GM04504 (cell line): ENCODE measurements around the gene CUL7.
A peak's percentile ranks its signal among the peaks of the same experiment; 100 is the strongest.

ENCODE experiments used
- DNase-seq: peaks from one replicate; pipeline ENCODE4 v3.0.0-alpha.2; 2012; ENCODE audit warnings: low read depth

The CUL7 gene

DNA sequence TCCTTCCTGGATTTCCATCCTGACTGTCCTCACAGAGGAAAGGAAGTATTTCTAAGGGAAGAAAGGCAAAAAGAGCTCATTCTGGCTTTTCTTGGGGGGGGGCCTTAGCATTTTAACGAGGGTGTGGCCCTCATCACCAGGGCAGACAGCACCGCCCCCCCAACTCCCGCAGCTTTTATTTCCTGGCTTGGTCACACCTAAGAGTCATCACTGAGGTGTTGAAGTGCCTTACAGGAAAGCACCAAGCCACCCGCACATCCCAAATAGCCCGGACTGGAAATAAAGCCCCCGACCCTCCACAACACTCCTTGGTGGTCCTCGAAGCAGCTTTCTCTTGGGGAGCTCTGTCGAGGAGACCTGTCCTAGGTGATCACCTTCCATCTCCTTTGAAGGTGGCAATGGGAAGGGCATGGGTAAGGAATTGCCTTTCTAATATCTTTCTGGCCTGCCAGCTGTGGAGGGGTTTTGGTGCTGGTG lies 23.7 kb upstream of the CUL7 start:
- no peak for DNase-seq

DNA sequence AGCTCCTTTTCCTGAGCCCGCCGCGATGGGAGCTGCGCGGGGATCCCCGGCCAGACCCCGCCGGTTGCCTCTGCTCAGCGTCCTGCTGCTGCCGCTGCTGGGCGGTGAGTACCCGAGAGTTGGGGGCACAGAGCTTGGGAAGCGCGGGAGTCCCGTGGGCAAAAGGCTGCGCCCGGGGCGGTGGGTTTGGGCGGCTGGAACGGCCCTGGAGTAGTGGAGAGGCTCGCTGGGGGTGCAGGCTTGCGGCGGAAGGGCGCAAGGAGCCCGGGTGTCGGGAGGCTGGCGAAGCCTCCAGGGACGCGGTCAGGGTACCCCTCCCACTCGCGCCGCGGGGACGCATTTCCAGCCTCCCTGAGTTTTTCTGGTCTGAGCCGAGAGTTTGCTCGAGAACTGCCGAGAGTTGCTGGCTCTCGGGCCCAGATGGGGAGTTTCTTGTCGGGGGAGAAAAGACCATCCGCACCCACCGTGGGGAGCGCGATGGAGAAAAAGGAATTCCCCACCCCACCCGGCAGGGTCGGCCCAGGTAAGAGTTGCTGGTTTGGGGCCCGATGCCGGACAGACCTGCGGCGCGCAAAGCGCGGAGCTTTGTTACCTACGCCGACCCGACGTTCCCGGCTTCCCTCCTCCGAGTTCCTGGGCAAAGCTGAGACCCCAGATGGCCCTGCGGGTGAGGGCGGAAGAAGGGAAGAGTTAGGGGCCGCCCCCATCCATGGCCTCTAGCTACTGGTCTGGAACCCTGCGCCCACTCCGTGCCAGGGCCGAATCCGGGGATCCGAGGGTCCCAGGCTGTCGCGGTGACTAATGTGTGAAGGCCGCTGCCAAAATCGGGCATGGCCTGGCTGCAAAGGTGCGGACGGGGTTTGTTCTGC lies 23.0 kb upstream of the CUL7 start:
- no peak for DNase-seq

DNA sequence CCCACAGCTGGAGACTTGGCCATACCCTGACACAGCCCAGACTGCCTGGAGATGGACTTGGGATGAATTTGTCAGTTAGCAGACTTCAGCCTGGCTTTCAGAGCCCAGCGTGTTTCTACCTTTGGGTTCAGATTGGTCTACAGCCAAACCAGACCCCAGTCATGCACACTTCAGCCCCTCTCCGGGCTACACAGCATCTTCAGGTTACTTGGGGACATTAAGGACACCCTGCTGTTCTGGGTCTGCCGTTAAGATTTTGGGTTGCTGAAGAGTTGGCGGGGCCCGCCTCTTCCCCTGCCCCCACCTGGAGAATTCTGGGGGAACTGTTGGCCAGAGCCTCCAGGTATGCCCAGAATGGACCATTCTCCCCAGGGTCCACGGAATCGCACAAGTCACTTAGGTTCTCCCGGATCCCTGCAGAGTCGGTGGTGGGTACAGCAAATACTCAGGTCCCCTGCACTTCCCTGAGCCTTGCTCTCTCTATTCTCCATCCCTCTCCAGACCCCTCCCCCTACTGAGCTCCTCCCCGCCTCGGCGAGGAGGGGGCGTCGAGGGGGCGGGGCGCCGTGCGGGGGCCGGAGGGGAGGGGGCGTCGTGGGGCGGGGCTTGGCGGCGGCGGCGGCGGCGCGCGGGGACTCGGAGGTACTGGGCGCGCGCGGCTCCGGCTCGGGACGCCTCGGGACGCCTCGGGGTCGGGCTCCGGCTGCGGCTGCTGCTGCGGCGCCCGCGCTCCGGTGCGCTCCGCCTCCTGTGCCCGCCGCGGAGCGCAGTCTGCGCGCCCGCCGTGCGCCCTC lies 22.2 kb upstream of the CUL7 start, which contains the start of gene PTK7:
TSS of gene PTK7 (plus strand) at position 645 of the 794 bp plus-strand sequence. CDS start 175 bp downstream, outside the sequence.
- DNase-seq = no peak

DNA sequence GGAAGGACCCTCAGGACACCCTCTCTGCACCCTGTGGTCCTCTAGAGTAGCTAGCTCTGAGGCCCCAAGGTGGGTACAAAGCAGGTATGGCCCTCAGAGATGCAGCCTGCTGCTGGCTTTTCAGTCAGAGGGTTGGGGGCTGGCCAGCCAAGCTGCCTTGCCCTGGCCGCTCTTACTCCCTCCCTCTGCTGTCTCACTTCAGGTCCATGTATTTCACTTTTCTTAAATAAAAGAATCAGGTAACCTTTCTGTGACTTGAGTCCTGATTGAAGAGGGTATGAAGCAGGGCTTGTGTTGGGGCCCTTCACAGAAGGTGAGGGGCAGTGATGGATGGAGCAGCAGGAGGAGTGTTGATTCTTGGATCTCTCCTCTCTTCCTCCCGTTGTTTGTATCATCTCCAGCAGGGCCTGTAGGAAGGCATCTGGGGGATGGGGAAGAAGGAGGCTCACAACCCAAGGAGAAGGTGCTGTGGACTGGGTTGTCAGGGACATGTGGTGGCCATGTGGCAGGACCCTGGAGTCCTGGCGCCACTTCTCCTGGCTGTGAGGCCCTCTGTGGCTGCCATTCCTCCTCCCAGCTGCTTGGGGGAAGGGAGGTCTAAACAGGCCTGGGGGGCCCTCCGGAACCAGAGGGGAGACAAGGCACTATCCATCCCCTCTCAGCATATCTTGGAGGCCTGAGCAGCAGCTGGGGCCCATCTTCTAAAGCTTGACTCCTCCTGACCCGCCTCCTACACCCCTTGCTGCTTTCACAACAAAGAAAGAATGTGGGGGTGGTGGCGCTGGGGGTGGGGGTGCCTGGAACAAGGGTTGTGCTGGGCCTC lies 21.4 kb upstream of the CUL7 start:
- DNase-seq = no peak

DNA sequence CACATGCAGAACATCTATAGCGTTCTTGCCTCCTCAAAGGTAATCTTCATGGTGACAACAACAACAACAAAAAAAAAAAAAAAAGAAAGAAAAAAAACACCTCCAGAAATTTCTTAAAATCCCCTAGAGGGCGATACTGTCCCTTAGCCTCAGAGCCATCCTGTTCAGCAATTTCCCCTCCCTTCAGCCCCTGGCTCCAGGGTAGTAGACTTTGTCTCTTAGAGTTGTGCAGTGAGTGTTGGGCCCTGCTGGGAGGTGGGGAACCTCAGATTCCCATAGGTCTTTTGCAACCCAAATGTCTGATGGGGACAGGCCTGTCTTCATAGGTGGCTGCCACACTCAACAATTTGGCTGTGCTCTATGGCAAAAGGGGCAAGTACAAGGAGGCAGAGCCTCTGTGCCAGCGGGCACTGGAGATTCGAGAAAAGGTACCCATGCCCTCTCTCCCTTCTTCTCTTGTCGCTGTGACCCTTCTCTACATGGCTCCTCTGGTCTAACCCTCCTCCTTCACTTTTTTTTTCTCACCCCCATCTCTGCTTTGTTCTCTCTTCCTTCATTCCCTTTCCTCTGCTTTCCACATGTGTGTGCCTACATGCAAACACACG lies 16.5 kb upstream of the CUL7 start:
- DNase-seq = no peak

DNA sequence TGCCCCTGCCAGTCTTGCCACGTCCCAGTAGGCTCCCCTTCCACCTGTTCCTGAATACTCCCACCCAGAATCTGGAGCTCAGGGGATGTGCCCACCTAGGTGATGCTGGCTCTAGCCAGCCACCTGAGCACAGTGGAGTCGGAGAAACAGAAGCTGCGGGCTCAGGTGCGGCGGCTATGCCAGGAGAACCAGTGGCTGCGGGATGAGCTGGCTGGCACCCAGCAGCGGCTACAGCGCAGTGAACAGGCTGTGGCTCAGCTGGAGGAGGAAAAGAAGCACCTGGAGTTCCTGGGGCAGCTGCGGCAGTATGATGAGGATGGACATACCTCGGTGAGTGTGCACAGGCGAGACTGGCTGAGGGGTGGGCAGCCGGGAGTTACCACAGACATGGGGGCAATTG lies 9.2 kb upstream of the CUL7 start:
- DNase-seq = no peak

DNA sequence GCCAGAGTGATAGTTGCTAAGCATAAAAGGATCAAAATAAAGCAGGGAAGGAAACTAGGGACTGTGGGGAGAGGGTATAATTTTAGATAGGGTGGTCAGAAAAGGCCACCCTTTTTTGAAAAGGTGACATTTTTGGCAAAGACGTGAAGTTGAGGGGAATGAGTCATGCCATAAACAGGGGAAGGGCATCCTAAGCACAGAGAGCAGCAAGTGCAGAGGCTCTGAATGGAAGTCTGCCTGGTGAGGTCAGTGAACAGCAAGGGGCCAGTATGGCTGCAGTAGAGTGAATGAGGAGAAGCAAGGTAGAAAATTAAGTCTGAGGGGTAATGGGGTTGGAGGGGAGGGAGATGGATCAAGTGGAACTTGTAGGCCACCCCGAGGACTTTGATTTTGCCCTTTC lies 8.2 kb upstream of the CUL7 start:
- DNase-seq = no peak

DNA sequence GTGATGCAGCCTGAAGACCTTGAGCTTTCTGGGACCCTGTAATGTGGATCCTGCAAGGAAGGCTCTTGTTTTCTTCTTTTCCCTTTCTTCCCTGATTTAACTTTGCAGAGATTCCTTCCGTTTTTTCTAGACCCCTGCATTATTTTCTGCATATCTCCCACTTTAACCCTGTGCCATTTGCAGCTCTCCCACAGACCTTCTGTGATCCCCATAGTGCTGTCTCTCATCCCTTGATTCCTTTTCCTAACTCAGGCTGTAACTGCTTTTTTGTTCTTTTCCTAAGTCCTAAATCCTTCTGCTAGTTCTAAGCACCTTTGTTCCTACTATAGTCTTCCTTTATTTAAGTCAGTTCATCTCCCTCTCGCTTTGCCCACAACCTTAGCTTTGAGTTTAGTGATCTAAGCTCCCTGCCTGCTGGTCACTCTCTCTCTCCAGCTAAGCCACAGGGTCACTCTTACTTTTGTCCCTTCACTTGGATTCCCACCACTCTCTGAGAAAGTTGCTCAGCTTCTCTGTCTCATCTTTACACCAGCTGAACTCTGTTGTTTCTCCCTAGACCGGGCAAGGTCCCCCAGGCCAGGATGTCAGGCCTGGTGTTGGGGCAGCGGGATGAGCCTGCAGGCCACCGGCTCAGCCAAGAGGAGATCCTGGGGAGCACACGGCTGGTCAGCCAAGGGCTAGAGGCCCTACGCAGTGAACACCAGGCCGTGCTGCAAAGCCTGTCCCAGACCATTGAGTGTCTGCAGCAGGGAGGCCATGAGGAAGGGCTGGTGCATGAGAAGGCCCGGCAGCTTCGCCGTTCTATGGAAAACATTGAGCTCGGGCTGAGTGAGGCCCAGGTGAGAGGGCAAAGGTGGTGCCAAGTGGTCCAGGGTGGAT lies 7.3 kb upstream of the CUL7 start:
- DNase-seq = no peak

DNA sequence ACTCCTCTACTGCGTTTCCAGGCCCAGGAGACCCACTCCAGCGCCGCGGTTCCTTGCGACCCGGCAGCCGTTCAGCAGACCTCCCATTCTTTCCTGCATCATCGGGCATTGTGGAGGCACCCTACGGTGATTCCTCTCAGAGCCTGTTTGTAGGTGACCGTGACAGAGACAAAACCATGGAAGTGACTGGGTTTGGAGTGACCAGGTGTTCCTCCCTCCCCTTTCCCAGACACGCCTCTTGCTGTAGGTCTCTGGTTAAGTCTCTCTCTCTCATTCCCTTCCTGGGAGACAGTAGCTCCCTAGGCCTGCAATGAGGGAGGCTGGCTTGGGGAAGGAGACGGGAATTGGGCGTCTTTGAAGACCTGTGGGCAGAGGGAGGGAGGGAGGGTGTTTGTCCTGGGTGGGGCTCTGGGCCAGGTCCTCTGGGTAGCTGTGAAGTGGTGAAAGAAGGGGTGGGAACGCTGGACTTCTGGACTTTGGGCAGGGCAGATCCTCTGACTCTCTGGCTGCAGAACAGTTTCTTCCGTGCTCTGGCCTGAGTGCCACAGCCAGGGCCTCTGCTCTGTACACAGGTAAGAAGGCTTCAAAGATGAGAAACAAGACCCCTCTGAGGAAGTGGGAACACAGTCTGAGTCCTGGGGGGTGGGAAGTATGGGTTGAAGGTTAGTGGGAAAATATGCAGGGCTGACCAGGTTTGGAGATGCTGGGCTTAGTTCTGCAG lies 6.5 kb upstream of the CUL7 start:
- no peak for DNase-seq

DNA sequence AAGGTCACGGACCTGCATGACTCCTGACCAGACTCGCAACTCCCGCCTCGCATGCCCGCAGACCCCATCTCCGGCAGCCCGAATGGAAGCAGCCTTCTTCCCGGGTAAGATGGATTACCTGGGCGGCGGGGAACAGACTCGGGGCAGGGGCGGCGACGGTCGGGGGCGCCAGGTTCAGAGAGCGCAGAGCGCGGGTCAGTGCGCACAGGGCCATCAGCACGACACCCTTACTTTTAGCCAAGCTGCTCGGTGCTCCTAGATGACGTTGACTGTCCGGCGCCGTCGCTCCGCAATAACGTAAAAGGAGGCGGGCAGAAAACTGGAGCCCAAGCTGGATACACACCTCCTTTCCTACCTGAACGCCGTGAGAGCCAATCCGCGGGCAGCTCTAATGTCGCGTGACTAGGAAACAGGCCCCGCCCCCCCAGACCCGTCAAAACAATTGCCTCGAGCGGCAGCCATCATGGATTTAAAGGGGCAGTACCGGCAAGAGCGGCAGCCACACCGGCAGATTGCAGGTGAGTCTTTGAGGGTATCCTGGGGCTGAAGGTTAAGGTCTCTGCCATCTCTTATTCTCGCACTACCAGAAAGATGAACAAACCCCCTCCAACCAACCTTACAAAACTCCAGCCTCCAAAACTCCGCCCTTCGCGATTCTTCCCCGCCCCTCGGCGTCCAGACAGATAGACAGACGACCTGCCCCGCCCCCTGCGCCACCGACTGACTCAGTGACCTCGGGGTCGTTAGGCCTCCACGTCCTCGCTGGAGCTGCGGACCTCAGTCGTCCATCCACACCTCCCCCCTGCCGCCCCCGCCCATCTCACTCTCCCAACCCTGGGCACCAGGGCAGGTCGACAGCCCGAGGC lies 5.8 kb upstream of the CUL7 start, which contains the start of the genes KLC4 and MRPL2:
TSS of gene KLC4 (plus strand) at position 464 of the 866 bp plus-strand sequence. CDS start 1,705 bp downstream, outside the sequence.
TSS of gene MRPL2 (minus strand) at position 267 of the 866 bp plus-strand sequence. CDS start at position 214, 53 bp downstream.
- DNase-seq = peak; percentile 98

DNA sequence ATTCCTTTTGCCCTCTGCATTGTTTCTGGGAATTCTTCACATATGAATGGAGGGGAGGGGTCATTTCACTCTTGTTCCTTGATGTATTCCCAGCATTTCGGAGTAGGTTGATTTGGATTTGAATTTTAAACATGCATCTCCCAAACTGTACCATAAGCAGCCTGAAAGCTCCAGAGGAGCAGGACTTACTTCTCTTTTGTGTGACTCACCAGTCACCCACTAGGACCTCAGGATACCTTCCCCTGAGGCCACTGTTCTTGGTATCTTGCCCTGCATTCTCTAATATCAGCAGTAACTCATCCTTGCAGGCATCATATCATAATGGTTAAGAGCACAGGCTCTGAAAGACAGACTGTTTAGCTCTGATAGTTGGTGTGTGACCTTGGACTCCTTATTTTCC lies 4.9 kb upstream of the CUL7 start:
- DNase-seq = no peak

DNA sequence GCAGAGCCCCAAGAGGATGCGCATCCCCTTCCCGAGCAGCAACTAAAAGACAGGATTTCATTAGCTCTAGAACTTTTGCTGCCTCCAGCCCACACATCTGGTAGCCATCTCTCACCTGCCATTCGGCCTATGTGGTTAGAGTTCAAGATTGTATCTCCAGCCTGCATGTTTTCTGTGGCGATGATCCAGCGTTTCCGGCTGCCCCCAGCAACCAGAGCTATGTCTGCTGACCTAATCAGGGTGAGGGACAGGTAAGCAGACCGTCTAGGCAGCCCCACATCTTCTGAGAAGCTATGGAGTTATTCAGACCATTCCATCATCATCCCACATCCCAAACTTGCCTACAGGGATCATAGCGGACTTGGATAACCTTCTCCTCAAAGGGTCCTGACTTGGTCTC lies 2.3 kb upstream of the CUL7 start:
- DNase-seq = no peak

DNA sequence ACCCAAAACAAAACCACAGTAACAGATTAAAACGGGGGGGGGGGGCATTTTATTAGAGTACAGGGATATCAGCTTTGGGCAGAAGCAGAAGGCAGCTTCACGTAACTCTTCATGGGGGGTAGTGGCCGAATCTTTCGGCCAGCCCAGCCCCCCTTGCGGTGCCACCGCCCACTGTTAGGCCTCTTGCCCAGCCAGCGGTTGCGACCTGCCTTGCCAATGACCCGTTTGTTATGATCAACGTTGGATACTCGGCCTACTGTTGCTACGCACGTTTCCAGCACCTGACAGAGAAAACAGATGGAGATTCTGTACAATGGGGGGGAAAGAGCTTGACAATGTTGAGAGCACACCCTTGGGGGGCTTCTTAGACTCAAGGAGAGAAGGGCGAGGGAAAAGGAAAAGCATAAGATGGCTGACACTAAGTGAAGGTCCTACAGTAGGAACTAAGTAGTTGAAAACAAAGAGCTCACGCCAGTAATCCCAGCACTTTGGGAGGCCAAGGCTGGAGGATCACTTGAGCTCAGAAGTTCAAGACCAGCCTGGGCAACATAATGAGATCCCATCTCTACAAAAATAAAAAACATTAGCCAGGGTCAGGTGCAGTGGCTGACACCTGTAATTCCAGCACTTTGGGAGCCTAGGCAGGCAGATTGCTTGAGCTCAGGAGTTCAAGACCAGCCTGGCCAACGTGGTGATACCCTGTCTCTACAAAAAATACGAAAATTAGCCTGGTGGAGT lies 724 bp upstream of the CUL7 start:
- no peak for DNase-seq

DNA sequence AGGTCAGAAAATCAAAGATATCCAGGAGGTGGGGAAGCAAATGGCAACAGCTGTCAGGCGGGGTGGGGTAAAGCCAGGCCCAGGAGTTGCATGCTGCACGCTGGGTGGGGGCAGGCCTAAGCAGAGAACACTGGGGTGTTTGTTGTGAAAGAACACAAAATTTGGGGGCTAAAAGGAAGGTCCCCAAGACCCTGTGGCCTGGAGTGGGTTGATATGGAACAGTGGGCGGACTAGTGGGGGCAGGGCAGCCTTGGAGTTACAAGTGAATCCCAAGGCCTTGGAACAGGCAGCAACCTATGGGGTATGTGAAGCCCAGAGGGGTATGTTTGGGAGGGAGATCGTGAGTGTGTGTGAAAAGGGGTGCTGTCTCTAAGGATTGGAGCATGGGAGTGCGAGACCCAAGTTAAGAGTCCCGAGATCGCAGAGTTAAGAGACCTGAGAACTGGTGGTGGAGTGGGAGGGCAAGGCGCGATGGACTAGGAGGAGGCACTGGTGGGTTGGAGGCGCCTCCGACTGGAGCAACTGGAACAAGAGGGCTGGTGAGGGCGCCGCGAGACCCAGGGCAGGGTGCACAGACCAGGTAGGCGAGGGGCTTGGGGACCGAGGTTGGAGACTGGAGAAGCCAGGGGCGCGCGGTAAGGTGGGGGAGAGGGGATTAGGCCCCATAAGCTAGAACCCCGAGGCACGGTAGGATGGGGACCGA lies 658 bp downstream of the CUL7 start:
- no peak for DNase-seq

DNA sequence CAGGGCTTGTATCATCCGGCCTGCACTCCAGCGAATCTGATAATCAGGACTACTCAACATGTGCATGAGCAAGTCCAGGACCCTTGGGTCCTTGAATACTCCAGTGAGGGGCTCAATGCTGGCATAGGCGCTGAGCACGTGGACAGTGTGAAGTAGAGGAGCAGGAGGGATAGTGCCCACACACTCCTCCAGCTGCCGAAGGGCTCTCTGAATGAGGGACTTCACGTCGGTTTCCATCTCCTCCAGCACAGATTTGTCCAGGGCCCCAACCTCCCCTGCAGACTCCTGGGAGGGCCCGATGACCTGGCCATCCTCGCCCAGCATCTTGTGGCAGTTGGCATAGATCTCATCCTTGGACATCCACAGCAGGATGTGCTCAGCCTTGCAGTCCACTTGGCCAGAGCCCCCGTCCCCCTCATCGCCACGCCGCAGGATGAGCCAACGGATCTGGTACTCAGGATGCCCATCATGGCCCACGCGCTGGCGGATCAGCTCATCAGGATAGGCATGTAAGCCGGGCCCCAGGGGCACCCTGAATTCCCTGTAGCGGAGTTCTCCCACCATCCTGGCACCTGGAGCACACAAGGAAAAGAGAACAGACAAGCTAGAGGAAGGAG lies 1.3 kb downstream of the CUL7 start:
- no peak for DNase-seq

DNA sequence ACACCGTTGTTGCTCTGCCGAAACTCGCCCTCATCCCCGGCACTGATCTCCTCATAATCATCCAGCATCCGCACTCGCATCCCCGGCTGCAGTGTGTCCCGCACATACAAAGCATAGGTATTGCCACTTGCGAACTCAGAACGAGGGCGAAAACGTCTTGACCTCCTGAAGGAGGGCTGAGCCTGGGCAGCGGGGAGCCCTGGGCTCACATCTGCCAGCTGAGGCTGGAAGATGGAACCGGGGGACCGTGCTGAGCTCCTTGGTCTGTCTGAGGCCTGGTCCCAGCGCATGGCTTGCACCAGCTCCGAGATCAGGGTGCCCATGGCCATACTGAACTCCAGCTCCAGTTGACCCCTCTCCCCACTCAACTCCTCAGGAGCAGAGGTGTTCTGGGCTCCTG lies 2.7 kb downstream of the CUL7 start:
- no peak for DNase-seq

DNA sequence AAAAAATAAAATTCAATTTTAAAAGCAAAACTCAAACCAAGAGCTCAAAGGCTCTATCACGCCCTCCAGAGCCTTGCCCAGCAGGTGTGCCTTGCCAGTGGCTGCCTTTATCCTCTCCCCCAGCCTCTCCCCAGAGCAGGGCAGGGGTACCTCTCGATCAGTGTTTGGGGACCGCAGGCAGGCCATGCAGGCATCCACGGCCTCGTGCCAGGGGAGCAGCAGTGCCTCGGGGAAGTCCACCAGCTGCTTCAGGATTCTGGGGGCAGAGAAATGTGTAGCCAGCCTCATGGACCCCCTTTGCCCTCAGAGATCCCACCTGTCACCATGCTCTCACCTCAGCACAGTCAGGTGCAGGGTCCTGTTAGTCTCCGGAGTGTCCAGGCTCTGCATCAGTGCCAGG lies 5.7 kb downstream of the CUL7 start:
- no peak for DNase-seq
